Mucosa of gallbladder (tissue), 1 donor: ENCODE measurements around the gene CFAP210. TPM values are rescaled to one million over a fixed set of nuclear protein-coding genes. Genes with fewer than 3 reads are reported as not detected.
"Not testable (repeated sequence)": the region's sequence is repeated elsewhere in the genome, so short reads cannot be mapped to it uniquely, and the experiment has no call there.

Experiments
- DNase-seq: peaks from one replicate; pipeline ENCODE4 v3.0.0-alpha.2; 2020; ENCODE audit warnings: low spot score
- total RNA-seq: library from RNA; stranded (reverse); gene quantifications from one replicate; pipeline ENCODE4 v1.2.1, GENCODE V29; 2021
- donor health status: DM: no; HTN: no; CAD: no.

Gene CFAP210
- total RNA-seq, 1 donor from 2014 or later, result 0.23 TPM

DNA sequence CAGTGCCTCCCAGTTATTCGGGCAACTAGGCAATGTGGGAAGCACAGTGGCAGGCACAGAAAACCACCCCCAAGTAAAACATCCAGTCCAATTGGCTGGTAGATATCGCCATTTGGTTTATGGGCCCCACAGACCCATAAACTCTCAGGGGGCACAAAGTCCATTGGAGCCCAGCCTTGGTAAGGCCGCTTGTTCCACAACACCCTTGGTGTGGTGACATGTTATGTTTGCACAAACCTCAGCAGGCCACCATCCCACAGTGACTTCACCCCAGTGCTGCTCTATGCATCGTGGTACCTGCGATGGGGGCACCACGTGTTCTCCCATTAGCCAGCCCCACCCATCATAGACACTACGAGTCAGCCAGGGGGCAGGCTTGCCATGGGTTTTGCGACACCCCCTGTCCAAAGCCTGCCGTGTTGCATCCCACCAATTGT lies 18.6 kb upstream of the CFAP210 start:
- DNase-seq, result no peak

DNA sequence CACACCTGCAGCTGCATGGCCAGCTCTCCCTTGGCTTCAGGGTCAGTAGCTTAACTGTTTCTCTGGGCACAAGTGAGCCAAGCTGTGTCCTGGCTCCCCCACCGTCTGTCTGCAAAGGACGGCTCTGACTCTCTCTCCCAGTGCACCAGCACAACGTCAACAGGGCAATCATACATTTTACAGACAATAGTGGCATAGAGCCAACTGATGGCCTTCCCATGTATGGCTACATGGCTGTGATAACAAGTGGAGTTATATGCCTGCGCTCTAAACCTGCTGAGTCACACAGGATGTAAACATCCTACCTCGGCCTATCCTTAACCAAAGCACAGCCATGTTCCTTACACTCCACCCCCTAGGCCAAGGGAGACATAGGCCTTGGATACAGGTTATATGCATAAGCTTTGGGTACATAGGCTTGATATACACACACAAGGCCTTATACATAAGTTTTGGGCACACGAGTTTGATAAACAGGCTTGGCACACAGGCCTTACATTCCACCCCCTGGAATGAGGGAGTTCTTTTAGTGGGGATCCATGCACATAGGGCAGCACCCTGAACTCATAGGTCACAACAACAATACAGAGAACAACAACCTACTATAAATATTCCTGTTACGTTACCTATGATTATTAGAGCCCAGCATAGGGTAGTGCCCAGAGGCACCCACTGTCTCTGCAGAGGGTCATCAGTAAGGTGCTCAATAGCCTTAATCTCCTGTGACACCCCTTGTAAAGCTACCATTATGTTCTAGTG lies 17.7 kb upstream of the CFAP210 start:
- no peak for DNase-seq

- no peak for DNase-seq
Measured at GRCh38 chr2:169709981-169710380, 15.8 kb upstream of the CFAP210 start.

GRCh38 chr2:169709331-169709730 lies 15.1 kb upstream of the CFAP210 start:
- no peak for DNase-seq

DNA sequence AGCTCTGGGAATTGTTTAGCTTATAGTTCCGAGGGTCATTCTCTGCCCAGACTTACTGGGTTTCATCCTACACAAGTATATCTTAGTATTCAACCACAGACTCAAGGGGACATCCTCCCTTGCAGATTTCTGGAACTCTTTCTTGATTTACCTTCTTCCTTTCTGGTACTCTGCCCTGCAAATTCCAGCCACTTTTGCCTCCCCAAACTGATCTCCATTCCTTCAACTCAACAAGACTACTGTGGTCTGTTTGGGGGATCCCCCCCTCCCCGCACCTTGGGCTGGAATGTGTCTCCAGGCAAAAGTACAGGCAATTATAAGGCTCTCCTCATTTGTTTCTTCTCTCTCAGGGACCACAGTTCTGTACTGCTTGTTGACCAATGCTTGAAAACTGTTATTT lies 13.4 kb upstream of the CFAP210 start:
- DNase-seq, result no peak

GRCh38 chr2:169705927-169706326 lies 11.7 kb upstream of the CFAP210 start:
- DNase-seq, result no peak

DNA sequence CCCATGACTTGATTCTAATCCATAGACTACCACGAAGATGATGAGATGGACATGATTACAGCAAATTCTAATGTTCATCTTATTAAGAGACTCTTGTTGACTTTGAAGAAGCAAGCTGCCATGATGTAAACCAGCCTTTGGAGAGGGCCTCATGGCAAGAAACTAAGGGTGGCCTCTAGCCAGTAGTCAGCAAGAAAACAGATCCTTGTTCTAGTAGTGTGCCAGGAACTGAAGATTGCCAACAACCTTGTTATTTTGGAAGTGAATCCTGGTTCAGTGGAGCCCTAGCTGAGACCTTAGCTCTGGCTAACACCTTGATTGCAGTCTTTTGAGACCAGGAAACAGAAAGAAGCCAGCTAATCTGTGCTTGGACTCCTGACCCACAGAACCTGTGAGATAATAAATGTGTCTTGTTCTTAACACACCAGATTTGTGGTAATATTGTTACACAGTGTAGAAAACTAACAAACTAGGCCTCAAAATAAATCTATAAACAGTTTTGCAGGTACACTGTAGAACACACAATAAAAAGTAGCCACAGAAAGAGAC lies 10.0 kb upstream of the CFAP210 start:
- DNase-seq, result no peak

- no peak for DNase-seq
Measured at GRCh38 chr2:169702996-169703395, 8.8 kb upstream of the CFAP210 start.

- not testable (repeated sequence) for DNase-seq
Measured at GRCh38 chr2:169699173-169699572, 5.0 kb upstream of the CFAP210 start.

GRCh38 chr2:169696381-169696780 lies 2.2 kb upstream of the CFAP210 start:
- no peak for DNase-seq

- no peak for DNase-seq
Measured at GRCh38 chr2:169694894-169695260, 672 bp upstream of the CFAP210 start.

DNA sequence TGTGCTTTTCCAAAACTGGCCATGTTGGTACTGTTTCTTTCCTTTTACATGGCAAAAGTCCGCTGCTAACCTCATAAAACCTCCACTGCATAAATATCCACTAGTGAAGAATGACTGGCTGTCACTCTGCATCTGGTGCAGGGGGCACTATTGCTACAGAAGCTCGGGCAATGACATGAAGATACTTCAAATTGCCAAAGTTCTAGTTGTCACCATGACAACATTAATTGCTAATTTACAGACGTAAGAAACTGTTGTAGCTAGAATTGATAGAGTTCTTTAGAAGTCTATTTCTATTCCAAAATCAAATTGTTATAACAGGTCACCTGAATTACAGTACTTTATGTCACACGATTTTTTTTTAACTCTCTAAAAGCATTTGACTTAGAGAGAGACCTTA lies 845 bp downstream of the CFAP210 start:
- no peak for DNase-seq

- no peak for DNase-seq
Measured at GRCh38 chr2:169692718-169693117, 1.5 kb downstream of the CFAP210 start.

DNA sequence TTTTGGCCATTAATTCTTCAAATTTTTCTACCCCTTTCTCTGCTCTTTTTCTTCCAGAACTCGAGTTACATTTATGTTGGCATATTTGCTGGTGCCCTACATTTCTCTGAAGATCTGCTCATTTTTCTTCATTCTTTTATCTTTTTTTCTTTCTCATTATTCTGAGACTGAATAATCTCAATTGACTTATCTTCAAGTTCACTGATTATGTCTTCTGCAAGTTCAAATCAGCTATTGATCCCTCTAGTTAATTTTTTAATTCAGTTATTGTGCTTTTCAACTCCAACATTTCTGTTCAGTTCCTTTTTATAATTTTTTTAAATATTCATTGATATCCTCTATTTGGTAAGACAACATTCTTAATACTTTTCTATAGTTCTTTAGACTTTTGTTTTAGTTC lies 3.2 kb downstream of the CFAP210 start:
- DNase-seq, result no peak

DNA sequence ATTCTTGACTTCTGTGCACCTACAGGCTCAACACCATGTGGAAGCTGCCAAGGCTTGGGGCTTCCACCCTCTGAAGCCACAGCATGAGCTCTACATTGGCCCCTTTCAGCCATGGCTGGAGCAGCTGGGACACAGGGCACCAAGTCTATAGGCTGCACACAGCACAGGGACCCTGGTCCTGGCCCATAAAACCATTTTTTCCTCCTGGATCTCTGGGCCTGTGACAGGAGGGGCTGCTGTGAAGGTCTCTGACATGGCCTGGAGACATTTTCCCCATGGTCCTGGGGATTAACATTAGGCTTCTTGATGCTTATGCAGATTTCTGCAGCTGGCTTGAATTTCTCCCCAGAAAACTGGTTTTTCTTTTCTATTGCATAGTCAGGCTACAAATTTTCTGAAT lies 6.3 kb downstream of the CFAP210 start:
- DNase-seq, result not testable (repeated sequence)

- not testable (repeated sequence) for DNase-seq
Measured at GRCh38 chr2:169686825-169687224, 7.4 kb downstream of the CFAP210 start.

DNA sequence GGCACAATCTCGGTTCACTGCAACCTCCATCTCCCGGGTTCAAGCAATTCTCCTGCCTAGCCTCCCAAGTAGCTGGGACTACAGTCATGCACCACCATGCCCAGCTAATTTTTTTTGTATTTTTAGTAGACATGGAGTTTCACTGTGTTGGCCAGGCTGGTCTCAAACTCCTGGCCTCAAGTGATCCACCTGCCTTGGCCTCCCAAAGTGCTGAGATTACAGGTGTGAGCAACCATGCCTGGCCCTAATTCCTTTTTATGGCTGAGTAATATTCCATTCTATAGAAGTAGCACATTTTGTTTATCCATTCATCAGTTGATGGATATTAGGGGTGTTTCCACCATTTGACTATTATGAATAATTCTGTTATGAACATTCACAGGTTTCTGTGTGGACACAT lies 9.5 kb downstream of the CFAP210 start:
- DNase-seq, result not testable (repeated sequence)

GRCh38 chr2:169684135-169684565 lies 10.1 kb downstream of the CFAP210 start:
- DNase-seq, result no peak

DNA sequence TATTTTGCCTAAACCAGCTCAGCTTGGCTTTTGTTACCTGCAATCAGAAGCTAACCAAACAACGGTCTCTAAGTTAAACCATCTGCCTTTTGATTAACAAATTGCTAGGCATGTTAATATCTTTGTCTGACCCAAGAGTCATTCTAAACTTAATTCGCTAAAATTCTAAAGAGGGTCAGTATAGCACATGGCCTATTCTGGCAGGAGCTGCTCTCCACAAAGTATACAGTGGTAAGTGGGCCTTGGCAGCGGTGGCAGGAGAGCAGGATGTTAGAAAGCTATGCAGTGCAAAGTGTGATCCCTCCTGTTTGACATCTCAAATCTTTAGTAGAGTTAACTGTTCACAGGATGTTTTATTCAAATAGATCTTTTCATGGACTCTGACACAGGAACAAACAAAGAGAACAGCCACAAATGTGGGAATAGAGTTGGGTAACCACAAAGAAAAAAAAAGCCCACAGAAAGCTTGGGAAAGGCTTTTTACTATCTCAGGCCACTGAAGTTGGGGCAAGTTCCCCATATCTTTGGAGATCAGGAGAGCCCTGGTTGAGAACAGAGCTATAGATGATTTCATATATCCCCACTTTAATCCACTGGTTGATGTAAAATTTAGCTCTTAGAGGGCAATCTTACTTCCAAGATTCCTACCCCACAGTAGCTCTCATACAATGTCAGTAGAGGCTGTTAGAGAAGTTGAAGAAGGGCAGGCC lies 10.6 kb downstream of the CFAP210 start:
- DNase-seq, result no peak

DNA sequence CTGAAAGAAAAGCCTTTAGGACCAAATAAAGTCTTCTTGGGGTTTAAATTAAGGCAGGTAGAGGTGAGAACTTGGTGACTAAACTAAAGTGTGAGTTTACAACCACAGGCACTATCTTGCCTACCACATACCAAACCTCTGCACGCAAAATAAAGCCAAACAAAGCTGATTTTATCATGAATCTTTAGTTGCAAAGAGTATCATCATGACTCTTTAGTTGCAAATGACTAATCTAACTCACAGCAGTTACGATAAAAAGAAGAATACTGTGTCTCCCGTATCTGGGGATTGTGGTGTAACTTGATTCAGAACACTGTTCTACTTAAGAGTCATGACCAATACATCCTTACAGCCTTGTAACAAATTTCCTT lies 11.2 kb downstream of the CFAP210 start:
- DNase-seq, result no peak

- no peak for DNase-seq
Measured at GRCh38 chr2:169676850-169677249, 17.4 kb downstream of the CFAP210 start.

GRCh38 chr2:169676357-169676756 lies 17.8 kb downstream of the CFAP210 start:
- no peak for DNase-seq

- no peak for DNase-seq
Measured at GRCh38 chr2:169673921-169674320, 20.3 kb downstream of the CFAP210 start.
